ENCODE results near the gene NUMBL. TPM values are rescaled to one million over a fixed set of nuclear protein-coding genes. Genes with fewer than 3 reads are reported as not detected.

NUMBL gene
- total RNA-seq, 4 donors from 2014 or later, result 20.5 to 38.2 (median 29.3) TPM

DNA sequence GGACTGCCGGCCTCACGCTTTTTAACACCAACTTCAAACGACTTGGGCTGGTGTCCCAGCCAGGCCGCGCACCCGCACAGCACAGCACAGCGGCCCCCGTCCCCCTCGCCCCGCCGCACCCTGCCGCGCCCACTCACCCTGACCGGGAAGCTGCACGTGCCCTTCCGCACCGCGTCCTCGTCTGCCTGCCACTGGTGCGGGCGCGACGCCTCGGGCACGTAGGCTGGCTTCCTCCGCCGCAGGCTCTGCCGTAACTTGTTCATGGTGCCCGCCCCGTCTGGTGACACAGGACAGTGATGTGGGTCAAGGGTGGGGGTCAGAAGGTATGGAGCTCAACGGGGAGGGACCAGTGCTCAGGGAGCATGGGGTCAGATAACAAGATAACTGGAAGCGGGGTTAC is 6.2 kb downstream of the NUMBL start:
- no peak overlapping the region for H3K4me3 ChIP-seq
- DNase-seq (ENCODE audit: low spot score in 2 of 2), result no peak
- no peaks in the 10 kb centered on the region for H3K9me3 ChIP-seq
- 96% methylated on average over 32 of the region's 32 CpGs for WGBS
- H3K27me3 ChIP-seq, result no peaks in the 10 kb centered on the region
- H3K36me3 ChIP-seq, result peaks cover 52% of the 10 kb centered on the region
- peaks cover 38% of the 10 kb centered on the region for H3K4me1 ChIP-seq
- TF ChIP-seq POLR2AphosphoS5 (IDR thresholded peaks at IDR 0.05) (no peak), POLR2A (IDR thresholded peaks at IDR 0.05) (no peak), EP300 (IDR thresholded peaks at IDR 0.05) (no peak)
- TF ChIP-seq, protein P1, sequence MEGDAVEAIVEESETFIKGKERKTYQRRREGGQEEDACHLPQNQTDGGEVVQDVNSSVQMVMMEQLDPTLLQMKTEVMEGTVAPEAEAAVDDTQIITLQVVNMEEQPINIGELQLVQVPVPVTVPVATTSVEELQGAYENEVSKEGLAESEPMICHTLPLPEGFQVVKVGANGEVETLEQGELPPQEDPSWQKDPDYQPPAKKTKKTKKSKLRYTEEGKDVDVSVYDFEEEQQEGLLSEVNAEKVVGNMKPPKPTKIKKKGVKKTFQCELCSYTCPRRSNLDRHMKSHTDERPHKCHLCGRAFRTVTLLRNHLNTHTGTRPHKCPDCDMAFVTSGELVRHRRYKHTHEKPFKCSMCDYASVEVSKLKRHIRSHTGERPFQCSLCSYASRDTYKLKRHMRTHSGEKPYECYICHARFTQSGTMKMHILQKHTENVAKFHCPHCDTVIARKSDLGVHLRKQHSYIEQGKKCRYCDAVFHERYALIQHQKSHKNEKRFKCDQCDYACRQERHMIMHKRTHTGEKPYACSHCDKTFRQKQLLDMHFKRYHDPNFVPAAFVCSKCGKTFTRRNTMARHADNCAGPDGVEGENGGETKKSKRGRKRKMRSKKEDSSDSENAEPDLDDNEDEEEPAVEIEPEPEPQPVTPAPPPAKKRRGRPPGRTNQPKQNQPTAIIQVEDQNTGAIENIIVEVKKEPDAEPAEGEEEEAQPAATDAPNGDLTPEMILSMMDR (IDR thresholded peaks at IDR 0.05), result no peak
- H3K27ac ChIP-seq, result no peak overlapping the region

DNA sequence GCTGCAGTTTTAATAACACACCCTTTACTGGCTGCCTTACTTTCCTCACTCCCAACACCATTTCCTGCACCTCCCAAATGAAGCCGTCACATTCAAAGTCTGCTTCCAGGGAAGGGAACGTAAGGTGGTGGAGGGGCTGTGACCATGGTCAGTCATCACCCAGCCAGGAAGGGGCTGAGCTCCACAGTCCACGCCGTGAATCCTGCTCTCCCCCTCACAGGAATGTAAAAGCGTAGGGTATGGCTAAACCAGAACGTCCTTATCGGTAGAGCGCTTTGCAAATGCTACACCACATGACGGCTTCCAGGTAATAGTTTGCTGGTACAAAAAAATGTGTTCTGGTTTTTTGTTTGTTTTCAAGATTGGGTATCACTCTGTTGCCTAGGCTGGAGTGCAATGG is 7.0 kb downstream of the NUMBL start:
- no peak overlapping the region for H3K27ac ChIP-seq
- no peak for DNase-seq (ENCODE audit: low spot score in 2 of 2)
- TF ChIP-seq POLR2A (IDR thresholded peaks at IDR 0.05) (no peak), POLR2AphosphoS5 (IDR thresholded peaks at IDR 0.05) (no peak), EP300 (IDR thresholded peaks at IDR 0.05) (no peak)
- TF ChIP-seq, protein P1 (IDR thresholded peaks at IDR 0.05), result no peak
- H3K9me3 ChIP-seq, result no peaks in the 10 kb centered on the region
- H3K4me3 ChIP-seq, result no peak overlapping the region
- H3K36me3 ChIP-seq, result peaks cover 61% of the 10 kb centered on the region
- H3K4me1 ChIP-seq, result peaks cover 30% of the 10 kb centered on the region
- H3K27me3 ChIP-seq, result no peaks in the 10 kb centered on the region
- WGBS, result 83% methylated on average over 9 of the region's 9 CpGs

DNA sequence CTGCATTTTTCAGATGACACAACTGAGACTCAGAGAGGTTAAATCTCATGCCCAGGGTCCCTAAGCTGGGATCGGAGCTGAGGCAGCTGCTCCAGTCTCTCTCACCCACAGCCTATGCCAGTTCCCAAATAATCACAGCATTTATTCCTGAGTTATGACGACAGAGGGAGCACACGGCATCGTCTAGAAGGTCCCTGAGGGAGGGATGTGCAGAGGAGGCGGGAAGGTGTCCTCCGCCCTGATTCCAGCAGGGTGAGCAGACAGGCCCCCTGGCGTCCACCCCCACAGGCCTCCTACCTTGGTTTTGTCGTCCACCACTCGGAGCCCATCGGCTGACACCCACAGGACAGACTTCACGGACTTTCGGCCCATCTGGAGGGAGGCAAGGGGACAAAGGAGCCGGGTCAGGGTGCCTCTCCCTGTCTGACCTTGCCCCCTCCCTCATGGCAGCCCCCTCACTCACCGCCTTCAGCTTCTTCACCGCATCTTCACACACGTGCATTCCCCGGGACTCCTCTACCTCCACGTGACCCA is 8.0 kb downstream of the NUMBL start:
- Histone ChIP-seq H3K4me3 (no peak overlapping the region), H3K36me3 (peaks cover 70% of the 10 kb centered on the region), H3K4me1 (peaks cover 21% of the 10 kb centered on the region), H3K27ac (no peak overlapping the region), H3K27me3 (no peaks in the 10 kb centered on the region), H3K9me3 (no peaks in the 10 kb centered on the region)
- TF ChIP-seq POLR2A (IDR thresholded peaks at IDR 0.05) (no peak), EP300 (IDR thresholded peaks at IDR 0.05) (no peak)
- TF ChIP-seq, protein P1 (IDR thresholded peaks at IDR 0.05), result no peak
- DNase-seq (ENCODE audit: low spot score in 2 of 2), result no peak
- WGBS, result 88% methylated on average over 15 of the region's 18 CpGs

DNA sequence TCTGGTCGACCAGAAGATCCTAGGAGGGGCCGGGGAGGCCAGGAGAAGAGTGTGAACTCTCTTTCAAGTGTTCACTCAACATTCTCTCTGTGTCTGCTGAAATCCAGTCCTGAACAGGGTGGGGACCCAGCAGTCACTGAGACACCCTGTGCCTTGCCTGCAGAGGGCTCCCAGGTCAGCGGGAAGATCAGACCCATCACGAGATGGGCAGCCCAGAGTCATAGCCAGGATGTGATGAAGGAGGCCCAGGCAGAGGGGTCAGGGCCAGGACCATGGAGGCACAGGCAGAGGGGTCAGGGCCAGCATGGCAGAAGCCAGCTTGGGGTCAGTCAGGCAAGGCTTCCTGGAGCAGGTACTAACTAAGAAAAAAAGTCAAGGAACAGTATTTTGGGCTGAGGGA is 9.4 kb downstream of the NUMBL start:
- DNase-seq (ENCODE audit: low spot score in 2 of 2), result no peak
- H3K9me3 ChIP-seq, result no peaks in the 10 kb centered on the region
- no peak overlapping the region for H3K4me3 ChIP-seq
- whole genome bisulfite sequencing, result 92% methylated on average over 4 of the region's 4 CpGs
- TF ChIP-seq POLR2AphosphoS5 (IDR thresholded peaks at IDR 0.05) (no peak), POLR2A (IDR thresholded peaks at IDR 0.05) (no peak), EP300 (IDR thresholded peaks at IDR 0.05) (no peak)
- TF ChIP-seq, protein P1 (IDR thresholded peaks at IDR 0.05), result no peak
- peaks cover 85% of the 10 kb centered on the region for H3K36me3 ChIP-seq
- H3K27me3 ChIP-seq, result no peaks in the 10 kb centered on the region
- H3K27ac ChIP-seq, result no peak overlapping the region
- peaks cover 12% of the 10 kb centered on the region for H3K4me1 ChIP-seq

DNA sequence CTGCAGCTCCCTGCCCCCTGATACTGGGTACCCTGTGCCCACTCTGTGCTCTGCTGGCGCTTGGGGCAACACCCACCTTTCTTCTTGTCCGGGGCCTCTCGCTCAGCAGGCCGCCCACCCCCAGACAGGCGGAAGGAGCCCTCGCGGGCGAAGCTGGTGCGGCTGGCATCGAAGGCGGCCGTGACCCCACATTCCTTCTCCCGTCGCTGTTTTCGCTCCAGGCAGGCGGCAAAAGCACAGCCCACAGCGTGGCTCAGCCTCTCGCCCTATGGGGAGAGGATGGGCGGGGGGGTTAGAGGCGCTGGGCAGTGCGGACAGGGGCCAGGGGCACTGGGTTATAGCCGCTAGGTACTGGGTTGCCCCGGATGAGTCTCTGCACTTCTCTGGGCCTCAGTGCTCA is 13.3 kb downstream of the NUMBL start:
- Histone ChIP-seq H3K4me1 (no peaks in the 10 kb centered on the region), H3K36me3 (peaks cover 89% of the 10 kb centered on the region), H3K27ac (no peak overlapping the region), H3K9me3 (no peaks in the 10 kb centered on the region), H3K27me3 (no peaks in the 10 kb centered on the region), H3K4me3 (no peak overlapping the region)
- 87% methylated on average over 18 of the region's 23 CpGs for WGBS
- no peak for DNase-seq (ENCODE audit: low spot score in 2 of 2)
- TF ChIP-seq, protein P1 (IDR thresholded peaks at IDR 0.05), result no peak
- TF ChIP-seq EP300 (IDR thresholded peaks at IDR 0.05) (no peak), POLR2AphosphoS5 (IDR thresholded peaks at IDR 0.05) (no peak), POLR2A (IDR thresholded peaks at IDR 0.05) (no peak)

All from suprapubic skin (tissue), 4 donors.